ENCODE results near the gene PRDX2.

The PRDX2 gene

DNA sequence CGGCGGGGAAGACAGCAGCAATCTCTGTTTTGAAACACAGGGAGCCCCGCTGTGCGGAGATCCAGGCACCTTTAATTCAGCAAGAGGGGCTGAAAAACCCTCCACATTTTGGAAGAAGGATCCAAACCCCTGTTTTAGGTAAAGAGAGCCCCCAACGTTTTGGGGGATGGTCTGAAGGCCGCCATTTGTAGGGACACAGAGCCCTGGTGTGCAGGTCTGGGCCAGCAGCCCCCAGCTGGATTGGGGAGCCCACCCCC, 22.8 kb downstream of the PRDX2 start:
- DNase-seq, result no peak

DNA sequence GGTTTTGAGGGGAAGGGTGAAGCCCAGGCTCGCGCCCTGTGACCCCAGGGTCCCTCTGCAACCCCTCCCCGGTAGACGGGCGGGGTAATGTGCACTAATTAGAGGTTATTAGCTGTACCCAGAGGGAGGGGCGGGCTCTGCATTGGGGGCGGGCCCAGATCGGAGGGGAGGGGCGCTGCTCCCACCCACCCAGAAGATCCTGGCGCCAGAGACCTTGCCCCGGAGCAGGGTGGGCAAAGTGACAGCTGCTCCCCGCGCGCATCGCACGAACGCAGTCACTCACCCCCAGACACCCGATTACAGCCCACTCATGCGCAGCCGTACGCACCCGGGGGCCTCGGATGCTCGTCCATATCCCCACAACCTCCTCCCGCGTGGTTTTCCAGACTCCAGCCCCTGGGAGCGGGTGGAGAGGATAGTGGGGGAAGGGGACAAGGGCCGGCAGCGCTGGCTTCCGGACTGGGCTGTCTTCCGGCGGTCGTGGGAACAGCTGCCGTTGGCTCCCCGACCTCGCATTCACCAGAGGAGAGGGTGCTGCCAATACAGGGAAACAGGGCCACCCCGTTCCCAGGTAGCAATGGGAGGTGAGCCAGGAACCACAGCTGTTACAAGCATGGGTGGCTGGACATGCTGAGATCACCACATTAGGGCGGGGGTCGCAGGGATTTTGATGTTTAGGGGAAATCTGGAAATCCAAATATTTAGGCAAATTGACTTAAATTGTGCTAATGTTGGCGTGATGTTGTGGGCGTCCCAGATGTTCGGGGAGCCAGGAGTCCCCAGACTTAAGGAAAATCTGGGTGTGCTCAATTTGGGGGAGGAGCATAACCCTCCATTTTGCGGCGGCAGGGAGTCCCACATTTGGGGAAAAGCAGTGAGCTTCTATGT, 23.3 kb downstream of the PRDX2 start:
- no peak for DNase-seq

DNA sequence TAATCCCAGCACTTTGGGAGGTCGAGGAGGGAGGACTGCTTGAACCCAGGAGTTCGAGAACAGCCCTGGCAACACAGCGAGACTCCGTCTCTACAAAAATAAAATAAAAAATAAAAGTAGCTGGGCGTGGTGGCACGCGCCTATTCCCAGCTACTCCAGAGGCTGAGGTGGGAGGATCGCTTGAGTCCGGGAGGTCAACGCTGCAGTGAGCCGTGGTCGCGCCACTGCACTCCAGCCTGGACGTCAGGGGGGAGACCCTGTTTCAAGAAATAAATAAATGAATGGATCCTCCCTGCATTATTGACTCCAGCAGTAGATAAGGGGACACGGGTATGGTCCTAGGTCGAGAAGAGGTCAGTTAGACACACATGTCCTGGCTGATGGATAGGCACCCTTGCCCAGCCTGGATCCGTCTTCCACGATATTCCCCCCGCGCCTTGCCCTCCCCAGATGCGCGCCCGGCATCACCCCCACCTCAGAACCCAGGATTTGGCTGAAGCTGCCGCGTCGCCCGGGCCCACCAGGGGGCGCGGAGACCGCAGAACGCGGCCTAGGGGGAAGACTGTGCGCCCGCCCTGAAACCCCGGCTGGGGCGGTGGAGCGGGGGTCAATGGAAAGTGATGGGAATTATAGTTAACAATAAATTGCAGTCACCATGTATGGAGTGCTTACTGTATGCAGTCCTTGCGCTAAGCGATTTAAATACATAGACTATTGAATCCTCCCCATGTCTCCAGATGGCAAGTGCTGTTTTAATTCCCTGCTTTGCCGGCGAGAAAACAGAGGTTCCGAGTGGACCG, 24.2 kb downstream of the PRDX2 start:
- no peak for DNase-seq

DNA sequence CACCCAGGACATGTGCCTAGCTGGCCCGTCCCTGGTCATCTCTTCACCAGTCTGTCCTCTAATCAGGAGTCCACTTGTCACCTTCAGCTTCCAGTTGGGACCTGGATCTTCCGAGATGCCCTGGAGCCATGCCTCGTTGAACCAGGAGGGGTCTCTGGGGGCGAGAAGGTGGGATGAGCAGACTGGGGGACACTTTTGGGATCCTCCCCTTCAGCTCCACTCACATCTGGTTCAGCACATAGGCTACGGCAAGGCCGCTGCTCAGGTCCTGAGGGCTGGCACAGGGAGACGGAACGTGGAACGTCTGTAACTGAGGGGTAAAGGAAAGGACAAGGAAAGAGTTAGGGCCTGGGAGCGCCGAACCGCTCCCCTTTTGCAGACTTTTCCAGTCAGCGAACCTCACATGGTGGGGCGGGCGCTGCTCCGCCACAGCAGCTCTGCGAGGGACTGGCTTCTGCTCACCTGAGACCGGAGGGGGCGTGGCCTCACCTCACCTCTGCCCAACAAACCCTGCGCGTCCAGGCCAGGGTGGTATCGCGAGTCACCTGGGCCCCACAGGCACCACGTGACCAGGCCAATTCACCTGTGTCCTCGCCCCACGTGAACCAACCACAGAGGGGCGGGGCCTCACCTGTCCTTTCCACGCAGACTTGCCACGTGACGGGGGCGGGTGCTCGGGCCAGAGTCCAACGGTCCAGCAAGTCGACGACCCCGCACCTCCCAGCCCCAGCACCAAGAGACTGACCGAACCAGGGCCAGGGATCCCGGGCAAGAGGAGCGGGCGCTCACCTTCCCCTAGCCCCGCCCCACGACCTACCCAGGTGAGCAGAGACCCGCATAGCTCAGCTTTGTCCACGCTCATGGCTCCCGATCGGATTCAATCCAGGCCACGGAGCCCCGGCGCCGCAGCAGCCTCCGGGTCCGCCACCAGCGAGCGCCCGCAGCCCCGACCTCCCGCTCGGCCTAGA, 26.7 kb downstream of the PRDX2 start, which contains the start of gene HOOK2:
Gene HOOK2 (minus strand): TSS at position 965 of the 968 bp plus-strand sequence. CDS start 103 bp downstream, at position 862.
- DNase-seq, result no peak

DNA sequence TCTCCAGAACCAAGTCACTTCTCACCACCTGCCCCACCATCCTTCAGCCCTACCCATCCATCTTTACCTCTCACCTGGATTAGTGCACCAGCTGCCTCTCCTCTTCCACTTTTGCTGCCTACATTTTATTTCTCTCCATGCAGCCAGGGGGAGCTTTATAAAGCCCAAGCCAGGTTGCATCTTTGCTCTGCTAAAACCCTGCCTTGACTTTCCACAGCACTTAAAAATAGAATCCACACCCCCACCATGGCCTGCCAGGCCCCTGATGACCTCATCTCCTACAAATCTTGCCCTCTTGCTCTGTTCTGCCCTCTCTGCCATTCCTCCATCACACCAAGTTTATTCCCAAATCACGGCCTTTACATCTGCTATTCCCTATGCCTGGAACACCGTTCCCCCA, 28.0 kb downstream of the PRDX2 start:
- DNase-seq, result no peak

DNA sequence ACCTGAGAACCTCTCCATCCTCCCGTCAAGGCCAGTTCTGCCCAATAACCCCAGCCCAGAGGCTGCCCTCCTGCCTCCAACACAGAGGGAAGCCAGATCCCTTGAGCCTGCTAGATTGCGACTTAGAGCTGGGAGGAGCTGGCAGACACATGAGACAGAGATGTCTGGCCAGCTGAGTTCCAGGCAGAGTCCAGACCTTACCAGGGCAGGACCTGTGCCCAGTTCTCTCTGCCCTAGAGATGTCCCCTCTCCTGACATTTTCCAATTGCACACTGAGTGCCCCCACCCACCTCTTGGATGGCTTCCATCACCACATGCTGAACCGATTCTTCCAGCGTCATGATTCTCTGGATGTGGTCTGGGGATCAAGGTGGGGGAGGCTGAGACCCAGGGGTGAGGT, 29.3 kb downstream of the PRDX2 start:
- DNase-seq, result no peak

DNA sequence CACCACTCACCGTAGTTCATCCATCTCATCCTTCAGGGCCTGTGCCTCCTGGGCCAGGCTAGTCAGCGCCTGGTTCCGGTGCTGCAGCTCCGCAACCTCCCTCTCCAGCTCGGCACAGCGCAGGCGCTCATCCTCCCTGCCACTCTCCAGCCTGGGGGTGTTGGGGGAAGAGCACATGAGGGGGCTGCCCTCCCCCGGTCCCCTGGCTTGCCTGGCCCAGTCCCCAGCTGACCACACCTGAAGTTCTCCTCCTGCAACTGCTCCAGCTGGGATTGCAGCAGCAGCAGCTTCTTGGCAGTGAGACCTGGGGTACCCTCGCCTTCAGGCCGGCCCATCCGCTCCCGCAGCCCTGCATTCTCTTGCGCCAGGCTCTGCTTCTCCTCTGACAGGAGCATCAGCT, 30.7 kb downstream of the PRDX2 start:
- DNase-seq, result no peak

DNA sequence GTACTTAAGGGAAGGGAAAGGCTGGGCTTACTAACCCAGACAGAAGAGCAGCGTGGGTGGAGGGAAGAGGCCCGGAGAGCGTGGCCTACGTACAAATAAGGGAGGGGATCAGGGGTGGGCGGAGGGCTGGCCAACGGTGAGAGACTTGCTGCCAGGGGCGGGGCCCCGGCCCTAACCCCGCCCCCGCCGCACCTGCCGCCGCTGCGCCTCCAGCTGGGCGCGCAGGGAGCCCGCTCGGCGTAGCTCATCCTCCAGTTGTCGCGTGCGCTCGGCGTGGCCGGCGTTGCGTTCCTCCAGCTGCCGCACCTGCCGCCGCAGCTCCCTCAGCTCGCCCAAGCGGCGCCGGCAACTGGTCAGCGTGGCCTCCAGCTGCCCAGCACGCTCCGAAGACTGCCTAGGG, 31.9 kb downstream of the PRDX2 start:
- no peak for DNase-seq

DNA sequence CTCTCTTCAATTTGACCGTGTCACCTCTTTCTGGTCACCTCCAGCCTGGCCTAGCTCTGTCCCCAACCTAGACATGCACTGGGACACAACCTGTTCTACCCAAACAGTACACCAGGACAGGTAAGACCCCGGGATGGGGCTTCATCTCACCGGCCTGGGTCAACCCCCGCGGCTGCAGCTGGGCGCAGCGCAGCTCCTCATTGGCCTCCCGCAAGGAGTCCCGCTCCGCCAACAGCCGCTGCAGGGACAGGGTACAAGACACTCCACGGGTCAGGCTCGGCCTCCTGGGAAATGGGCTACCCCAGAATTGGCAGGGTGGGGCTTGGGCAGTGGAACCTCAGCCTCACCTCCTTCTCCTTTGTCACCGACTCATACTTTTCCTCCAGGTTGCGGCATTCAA, 33.9 kb downstream of the PRDX2 start:
- no peak for DNase-seq

DNA sequence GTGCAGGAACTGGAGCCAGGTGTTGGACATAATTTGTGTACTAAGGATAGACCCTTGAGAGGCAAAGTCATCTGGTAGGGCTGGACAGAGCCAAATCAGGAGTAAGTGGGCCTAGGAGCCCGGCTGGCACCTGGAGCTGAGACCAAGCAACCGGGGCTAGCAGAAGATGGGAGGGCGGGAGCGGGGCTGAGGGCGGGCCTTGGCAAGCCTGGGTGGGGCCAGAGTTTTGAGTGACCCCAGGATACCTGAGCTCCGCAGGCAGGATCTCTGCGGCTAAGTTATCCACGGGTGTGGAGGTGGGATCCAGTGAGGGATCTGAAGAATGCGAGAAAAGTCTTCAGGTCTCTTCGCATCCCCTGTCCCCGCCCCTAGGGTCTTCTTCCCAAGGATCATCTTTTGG, 34.5 kb downstream of the PRDX2 start:
- DNase-seq, result no peak

DNA sequence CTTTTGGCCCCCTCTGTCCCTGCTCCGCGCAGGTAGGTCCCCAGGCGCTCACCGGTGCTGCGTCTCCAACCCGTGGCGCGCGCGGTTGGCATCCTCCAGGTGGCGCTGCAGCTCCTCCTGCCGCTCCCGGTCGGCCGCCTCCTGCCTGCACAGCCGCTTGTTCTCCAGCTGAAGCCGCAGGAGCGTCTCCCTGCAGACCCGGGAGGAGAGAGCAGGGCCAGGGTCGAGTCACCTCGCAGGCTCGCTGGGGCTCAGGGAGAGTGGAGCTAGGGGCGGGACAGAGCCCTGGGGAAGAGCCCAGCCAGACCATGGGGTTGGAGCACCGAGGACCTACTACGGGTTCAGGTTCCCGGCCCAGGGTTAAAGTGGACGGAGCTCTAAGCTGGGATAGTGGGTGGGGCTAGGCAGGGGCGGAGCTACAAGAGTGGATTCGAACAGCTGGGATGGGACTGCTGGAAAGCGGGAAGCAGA, 35.5 kb downstream of the PRDX2 start:
- DNase-seq, result no peak

DNA sequence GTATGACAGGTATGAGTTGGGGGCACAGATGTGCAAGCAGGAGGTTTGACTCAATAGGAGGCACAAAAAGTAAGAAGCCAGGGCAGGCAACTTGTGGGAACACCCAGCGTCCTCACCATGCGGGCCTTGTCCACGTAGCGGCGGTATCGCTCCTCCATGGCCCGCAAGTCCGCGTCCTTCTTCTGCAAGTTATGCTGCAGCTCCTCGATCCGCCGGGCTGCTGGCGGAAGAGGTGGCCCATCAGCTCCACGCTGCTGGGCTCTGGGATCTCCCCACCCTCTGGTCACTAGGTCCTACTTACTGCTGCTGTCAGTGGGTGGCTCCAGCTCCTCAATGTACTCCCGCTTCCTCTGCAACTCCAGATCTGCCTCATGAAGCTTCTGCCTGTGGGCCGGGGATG, 36.9 kb downstream of the PRDX2 start:
- DNase-seq, result no peak

DNA sequence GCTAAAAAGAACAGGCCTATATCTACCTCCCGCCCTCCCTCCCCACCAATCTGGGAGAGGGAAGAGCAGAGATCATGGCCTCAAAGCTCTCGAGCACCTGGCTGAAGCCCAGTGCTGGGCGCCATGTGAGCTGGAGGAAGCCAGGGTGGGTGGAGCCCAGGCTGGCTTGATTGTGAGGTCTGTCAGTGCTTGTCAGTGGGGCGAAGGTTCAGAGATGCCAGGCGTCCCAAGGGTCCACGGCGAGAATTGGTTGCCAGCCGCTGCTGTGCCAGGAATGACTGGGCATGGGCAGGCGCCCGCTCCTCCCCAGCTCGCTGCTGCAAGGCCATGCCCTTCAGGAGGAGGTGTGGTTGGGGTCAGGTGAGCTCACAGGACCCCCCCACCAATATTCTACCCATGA, 38.5 kb downstream of the PRDX2 start:
- no peak for DNase-seq

DNA sequence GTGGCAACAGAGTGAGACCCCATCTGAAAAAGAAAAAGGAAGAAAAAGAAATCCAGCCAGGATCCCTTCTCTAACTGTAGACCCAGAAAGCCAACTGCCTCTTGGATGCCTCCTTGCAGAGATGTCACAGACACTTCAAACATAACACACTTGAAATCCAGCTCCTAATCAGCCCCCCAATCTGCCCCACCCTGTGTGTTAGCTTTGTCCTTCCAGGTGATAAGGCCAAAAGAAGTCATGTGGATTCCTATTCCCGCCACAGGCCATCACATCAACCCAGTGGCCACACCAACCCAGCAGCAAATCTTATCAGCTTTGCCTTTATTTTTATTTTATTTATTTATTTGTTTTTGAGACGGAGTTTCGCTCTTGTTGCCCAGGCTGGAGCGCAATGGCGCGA, 41.9 kb downstream of the PRDX2 start:
- DNase-seq, result no peak

DNA sequence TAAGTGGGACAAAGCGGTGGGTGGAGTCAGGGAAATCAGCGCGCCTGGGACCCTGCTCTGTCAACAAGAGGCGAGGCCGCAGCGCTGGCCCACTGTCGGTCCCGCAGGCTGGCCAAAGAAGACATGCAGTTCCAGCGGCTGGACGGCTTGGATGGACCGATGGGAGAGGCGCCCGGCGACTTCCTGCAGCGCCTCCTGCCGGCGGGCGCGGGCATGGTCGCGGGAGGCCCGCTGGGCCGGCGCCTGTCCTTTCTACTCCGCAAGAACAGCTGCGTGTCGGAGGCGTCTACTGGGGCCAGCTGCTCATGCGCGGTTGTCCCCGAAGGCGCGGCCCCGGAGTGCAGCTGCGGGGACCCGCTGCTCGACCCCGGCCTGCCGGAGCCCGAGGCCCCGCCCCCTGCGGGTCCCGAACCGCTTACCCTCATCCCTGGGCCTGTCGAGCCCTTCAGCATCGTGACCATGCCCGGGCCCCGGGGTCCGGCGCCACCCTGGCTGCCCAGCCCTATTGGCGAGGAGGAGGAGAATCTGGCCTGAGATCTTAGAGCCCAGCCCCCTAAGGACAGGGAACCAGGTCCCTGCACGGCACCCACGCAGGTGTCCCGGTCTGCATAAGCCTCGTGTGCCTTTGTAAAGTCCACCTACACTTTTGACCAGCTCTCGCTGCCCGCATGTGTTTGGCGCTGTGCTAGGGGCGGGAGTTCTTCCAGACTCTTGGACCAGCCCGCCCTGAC, 43.9 kb downstream of the PRDX2 start:
- DNase-seq, result no peak

DNA sequence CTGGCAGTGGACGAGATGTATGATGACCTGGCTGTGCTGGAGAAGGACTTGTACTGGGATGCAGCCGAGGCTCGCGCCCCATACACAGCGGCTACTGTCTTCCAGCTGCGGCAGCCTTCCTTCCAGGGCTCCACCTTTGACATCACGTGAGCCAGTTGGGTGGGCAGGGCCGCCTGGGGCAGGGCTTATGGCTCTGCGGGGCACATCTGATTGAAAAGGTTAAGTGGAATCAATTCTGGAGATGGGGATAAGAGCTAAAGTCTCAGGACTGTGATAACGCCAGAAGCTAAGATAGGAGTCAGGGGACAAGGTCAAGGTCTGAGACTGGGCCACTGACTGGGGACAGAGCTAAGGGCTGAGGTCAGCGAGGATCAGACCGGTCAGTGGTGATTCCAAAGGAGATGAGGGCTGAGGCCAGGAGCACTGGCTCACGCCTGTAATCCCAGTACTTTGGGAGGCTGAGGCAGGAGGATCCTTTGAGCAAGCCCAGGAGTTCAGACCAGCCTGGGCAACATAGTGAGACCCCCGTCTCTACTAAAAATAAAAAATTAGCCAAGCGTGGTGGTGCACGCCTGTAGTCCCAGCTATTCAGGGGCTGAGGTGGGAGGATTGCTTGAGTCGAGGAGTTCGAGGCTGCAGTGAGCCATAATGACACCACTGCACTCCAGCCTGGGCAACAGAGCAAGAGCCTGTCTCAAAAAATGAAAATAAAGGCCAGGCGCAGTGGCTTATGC, 45.3 kb downstream of the PRDX2 start:
- no peak for DNase-seq

DNA sequence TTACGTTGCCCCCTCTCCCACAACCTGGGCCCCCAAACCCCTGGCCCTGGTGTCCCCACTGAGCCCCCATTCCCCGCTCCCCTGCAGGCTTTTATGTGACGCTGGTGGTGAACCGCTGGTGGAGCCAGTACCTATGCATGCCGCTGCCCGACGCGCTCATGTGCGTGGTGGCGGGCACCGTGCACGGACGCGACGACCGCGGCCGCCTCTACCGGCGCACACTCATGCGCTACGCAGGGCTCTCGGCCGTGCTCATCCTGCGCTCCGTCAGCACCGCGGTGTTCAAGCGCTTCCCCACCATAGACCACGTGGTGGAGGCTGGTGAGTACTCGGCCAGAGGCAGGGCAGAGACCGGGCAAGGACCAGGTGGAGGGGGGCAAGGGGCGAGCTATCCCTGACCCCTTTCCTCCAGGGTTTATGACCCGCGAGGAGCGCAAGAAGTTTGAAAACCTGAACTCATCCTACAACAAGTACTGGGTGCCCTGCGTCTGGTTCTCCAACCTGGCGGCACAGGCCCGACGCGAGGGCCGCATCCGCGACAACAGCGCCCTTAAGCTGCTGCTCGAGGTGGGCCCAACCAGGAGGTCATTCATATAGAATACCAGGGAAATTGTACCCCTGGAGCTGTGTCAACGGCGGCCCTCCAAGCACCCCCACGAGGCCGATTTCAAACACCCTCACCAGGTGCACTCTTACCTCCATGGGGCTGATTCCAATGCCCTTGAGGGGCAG, 47.0 kb downstream of the PRDX2 start:
- DNase-seq, result no peak

DNA sequence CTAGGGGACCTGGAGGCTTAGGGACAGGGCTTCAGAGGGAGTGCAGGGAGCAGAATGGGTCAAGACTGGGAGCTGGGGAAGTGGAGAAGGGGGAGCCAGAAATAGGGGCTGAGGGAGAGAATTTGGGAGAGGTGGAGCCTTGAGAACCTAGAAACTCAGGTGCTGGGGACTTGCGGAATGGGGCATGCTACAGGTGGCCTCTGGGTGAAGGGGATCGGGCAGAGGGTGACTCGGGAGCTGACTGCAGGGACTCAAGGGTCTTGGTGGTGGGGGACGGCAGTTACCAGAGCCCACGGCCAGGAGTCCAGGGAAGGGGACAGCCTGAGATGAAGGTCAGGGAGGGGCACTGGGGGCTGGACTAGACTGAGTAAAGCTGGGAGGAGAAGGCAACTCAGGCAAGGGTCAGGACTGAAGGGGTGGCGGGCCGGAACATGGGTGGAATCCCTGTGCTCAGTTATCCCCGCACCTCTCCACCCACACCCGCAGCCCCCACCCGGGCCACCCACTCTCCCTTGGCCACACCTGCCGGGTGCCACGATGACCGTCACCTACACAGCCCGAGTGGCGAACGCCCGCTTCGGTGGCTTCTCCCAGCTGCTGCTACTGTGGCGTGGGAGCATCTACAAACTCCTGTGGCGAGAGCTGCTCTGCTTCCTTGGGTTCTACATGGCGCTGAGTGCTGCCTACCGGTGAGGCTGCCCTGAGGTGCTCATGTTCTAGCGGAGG, 49.4 kb downstream of the PRDX2 start:
- DNase-seq, result no peak

DNA sequence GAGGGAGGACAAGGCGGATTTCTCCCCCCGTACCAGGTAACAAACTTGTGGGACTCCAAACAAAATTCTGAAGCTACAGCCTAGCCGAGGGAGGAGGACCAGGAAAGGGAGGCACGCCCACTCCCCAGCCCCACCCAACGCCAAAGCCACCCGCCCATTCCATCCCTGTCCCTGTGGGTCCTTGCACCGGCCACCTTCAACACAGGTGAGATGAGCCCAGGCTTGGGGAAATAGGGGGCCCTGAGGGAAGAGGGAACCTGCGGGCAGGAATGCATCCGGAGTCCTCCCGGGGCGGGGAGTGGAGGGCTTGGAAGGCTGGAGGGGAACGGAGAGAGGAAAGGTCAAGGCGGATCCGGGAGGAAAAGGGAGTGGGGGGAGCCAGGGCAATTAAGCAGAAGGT, 50.0 kb downstream of the PRDX2 start, which contains the start of gene BEST2:
Gene BEST2 (plus strand): TSS at position 157 of the 400 bp plus-strand sequence. CDS start 802 bp downstream, outside the sequence.
- no peak for DNase-seq

DNA sequence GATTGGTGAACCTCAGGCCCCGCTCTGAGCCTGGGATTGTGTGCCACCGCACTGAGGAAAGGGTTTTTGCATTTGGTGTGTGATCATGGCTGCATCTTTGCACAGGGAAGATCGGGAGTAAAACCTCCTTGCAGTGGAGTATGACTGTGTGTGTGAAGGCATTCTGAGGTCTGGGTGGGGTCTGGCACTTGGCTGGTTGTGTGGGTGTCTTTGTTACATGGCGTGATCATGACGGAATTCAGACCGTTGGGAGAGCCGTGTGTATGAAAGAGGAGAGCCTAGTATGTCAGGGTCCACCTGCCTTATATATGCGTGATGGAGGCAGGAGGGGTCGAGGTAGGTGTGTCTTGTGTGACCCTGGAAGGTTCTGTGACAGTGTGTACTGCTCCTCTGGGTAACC, 50.7 kb downstream of the PRDX2 start:
- no peak for DNase-seq
